ENCODE data around the gene GPR180. TPM values are rescaled to one million over a fixed set of nuclear protein-coding genes. Genes with fewer than 3 reads are reported as not detected.

Gene GPR180
- total RNA-seq, 1 experiment from 2014 or later: 5.0 TPM

DNA sequence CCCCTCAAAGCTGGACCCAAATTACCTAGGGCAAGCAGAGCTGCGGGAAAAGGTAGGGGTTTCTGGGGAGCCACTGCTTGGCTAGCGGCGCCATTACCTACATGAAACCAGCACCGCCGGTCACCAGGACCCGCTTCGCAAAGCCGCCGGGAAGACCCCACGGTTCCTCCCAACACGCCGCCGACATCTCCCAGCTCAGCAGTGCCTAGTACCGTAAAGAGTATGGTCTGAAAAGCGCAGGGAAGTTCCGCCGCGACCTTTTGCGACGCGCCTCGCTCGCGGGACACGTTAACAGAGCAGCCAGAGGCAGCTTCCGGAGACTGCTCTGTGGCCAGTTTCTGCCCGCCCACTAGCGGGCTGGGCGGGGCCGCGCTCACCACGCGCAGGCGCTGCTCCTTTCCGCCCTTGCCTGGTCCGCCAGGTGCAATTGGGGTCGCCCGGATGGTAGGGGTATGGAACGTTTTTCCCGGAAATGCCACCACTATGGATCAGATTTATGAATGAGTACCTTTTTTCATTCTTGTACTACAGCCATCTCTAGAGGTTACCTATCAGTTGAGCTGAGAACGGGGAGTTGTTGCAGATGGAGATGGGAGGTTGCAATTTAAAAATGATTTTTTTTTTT is 5.6 kb upstream of the GPR180 start, which contains the start of gene TGDS (continued):
- TF ChIP-seq KAT7 (CRISPR knock-in tag; IDR thresholded peaks at IDR 0.05; ENCODE audit: borderline replicate concordance): no peak
- TF ChIP-seq, protein P1, sequence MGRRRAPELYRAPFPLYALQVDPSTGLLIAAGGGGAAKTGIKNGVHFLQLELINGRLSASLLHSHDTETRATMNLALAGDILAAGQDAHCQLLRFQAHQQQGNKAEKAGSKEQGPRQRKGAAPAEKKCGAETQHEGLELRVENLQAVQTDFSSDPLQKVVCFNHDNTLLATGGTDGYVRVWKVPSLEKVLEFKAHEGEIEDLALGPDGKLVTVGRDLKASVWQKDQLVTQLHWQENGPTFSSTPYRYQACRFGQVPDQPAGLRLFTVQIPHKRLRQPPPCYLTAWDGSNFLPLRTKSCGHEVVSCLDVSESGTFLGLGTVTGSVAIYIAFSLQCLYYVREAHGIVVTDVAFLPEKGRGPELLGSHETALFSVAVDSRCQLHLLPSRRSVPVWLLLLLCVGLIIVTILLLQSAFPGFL (CRISPR knock-in tag; IDR thresholded peaks at IDR 0.05; ENCODE audit: borderline replicate concordance): no peak
- TF ChIP-seq, protein P2, sequence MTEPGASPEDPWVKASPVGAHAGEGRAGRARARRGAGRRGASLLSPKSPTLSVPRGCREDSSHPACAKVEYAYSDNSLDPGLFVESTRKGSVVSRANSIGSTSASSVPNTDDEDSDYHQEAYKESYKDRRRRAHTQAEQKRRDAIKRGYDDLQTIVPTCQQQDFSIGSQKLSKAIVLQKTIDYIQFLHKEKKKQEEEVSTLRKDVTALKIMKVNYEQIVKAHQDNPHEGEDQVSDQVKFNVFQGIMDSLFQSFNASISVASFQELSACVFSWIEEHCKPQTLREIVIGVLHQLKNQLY (CRISPR knock-in tag; IDR thresholded peaks at IDR 0.05): no peak
- peak; percentile 77; the same call in 1 of the 2 replicates for TF ChIP-seq MYBL2 (CRISPR knock-in tag; IDR thresholded peaks at IDR 0.05)
- TF ChIP-seq CREM (CRISPR knock-in tag; IDR thresholded peaks at IDR 0.05): 0 out of 2 replicates have a peak, but pooled peaks have one; percentile 35
- no peak for TF ChIP-seq NR2C2 (CRISPR knock-in tag; IDR thresholded peaks at IDR 0.05)
- no peak for TF ChIP-seq SMAD4 (CRISPR knock-in tag; IDR thresholded peaks at IDR 0.05)
- peak; percentile 75; the same call in 1 of the 2 replicates for TF ChIP-seq SMAD3 (CRISPR knock-in tag; IDR thresholded peaks at IDR 0.05; ENCODE audit: borderline replicate concordance)
- TF ChIP-seq HMGA2 (CRISPR knock-in tag; IDR thresholded peaks at IDR 0.05): no peak
- TF ChIP-seq TCF7 (CRISPR knock-in tag; IDR thresholded peaks at IDR 0.05; ENCODE audit: low read depth): no peak
- no peak for TF ChIP-seq OVOL2 (CRISPR knock-in tag; IDR thresholded peaks at IDR 0.05; ENCODE audit: borderline replicate concordance)
- no peak for TF ChIP-seq ZNF423 (CRISPR knock-in tag; IDR thresholded peaks at IDR 0.05)
- peak; percentile 24; the same call in 1 of the 2 replicates for TF ChIP-seq CREB1 (CRISPR knock-in tag; IDR thresholded peaks at IDR 0.05)
- TF ChIP-seq GABPB1 (CRISPR knock-in tag; IDR thresholded peaks at IDR 0.05): no peak
- TF ChIP-seq NFE2L1 (CRISPR knock-in tag; IDR thresholded peaks at IDR 0.05): peak; percentile 64; the same call in 1 of the 2 replicates
- TF ChIP-seq NFYB (CRISPR knock-in tag; conservative IDR thresholded peaks at IDR 0.05; ENCODE audit: low read depth): no peak
- TF ChIP-seq, protein P3, sequence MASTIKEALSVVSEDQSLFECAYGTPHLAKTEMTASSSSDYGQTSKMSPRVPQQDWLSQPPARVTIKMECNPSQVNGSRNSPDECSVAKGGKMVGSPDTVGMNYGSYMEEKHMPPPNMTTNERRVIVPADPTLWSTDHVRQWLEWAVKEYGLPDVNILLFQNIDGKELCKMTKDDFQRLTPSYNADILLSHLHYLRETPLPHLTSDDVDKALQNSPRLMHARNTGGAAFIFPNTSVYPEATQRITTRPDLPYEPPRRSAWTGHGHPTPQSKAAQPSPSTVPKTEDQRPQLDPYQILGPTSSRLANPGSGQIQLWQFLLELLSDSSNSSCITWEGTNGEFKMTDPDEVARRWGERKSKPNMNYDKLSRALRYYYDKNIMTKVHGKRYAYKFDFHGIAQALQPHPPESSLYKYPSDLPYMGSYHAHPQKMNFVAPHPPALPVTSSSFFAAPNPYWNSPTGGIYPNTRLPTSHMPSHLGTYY (CRISPR knock-in tag; IDR thresholded peaks at IDR 0.05): no peak
- TF ChIP-seq, protein P4, sequence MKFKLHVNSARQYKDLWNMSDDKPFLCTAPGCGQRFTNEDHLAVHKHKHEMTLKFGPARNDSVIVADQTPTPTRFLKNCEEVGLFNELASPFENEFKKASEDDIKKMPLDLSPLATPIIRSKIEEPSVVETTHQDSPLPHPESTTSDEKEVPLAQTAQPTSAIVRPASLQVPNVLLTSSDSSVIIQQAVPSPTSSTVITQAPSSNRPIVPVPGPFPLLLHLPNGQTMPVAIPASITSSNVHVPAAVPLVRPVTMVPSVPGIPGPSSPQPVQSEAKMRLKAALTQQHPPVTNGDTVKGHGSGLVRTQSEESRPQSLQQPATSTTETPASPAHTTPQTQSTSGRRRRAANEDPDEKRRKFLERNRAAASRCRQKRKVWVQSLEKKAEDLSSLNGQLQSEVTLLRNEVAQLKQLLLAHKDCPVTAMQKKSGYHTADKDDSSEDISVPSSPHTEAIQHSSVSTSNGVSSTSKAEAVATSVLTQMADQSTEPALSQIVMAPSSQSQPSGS (CRISPR knock-in tag; IDR thresholded peaks at IDR 0.05; ENCODE audit: borderline replicate concordance, low read depth): no peak
- TF ChIP-seq ZNF396 (CRISPR knock-in tag; IDR thresholded peaks at IDR 0.05; ENCODE audit: borderline replicate concordance): no peak
- TF ChIP-seq ZNF219 (CRISPR knock-in tag; IDR thresholded peaks at IDR 0.05; ENCODE audit: borderline replicate concordance): no peak
- TF ChIP-seq, protein P5, sequence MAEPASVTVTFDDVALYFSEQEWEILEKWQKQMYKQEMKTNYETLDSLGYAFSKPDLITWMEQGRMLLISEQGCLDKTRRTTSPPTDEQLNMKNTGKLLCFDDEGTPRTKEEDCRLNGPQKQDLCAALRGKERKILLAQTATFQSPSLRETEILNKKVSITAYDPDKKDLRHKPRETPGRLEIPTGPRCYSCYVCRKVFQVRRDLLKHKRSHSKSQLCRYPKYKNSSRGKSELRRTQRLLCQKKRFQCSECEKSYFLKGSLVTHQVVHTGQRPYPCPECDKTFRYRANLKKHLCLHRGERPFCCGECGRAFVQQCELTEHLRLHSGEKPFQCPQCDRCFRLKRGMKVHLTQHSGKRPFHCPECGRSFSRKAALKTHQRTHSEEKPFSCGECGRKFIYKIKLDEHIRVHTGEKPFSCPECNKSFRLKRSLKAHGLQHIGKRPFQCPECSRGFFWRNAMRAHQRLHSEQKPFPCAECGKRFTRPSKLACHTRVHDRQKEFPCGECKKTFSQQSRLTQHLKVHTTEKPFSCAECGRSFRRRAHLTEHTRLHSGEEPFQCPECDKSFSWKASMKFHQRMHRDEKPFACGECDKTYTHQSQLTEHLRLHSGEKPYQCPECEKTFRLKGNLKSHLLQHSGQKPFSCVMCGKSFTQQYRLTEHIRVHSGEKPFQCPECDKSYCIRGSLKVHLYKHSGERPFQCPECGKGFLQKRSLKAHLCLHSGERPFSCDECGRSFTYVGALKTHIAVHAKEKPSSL (CRISPR knock-in tag; conservative IDR thresholded peaks at IDR 0.05): no peak
- TF ChIP-seq ZBTB21 (CRISPR knock-in tag; IDR thresholded peaks at IDR 0.05; ENCODE audit: borderline replicate concordance): peak; percentile 82; the same call in 1 of the 2 replicates
- TF ChIP-seq, protein P6, sequence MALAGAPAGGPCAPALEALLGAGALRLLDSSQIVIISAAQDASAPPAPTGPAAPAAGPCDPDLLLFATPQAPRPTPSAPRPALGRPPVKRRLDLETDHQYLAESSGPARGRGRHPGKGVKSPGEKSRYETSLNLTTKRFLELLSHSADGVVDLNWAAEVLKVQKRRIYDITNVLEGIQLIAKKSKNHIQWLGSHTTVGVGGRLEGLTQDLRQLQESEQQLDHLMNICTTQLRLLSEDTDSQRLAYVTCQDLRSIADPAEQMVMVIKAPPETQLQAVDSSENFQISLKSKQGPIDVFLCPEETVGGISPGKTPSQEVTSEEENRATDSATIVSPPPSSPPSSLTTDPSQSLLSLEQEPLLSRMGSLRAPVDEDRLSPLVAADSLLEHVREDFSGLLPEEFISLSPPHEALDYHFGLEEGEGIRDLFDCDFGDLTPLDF (CRISPR knock-in tag; IDR thresholded peaks at IDR 0.05): no peak
- TF ChIP-seq, protein P7, sequence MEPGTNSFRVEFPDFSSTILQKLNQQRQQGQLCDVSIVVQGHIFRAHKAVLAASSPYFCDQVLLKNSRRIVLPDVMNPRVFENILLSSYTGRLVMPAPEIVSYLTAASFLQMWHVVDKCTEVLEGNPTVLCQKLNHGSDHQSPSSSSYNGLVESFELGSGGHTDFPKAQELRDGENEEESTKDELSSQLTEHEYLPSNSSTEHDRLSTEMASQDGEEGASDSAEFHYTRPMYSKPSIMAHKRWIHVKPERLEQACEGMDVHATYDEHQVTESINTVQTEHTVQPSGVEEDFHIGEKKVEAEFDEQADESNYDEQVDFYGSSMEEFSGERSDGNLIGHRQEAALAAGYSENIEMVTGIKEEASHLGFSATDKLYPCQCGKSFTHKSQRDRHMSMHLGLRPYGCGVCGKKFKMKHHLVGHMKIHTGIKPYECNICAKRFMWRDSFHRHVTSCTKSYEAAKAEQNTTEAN (CRISPR knock-in tag; IDR thresholded peaks at IDR 0.05): peak; percentile 80; the same call in 1 of the 2 replicates
- TF ChIP-seq, protein P8, sequence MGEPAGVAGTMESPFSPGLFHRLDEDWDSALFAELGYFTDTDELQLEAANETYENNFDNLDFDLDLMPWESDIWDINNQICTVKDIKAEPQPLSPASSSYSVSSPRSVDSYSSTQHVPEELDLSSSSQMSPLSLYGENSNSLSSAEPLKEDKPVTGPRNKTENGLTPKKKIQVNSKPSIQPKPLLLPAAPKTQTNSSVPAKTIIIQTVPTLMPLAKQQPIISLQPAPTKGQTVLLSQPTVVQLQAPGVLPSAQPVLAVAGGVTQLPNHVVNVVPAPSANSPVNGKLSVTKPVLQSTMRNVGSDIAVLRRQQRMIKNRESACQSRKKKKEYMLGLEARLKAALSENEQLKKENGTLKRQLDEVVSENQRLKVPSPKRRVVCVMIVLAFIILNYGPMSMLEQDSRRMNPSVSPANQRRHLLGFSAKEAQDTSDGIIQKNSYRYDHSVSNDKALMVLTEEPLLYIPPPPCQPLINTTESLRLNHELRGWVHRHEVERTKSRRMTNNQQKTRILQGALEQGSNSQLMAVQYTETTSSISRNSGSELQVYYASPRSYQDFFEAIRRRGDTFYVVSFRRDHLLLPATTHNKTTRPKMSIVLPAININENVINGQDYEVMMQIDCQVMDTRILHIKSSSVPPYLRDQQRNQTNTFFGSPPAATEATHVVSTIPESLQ (CRISPR knock-in tag; IDR thresholded peaks at IDR 0.05): no peak
- 0 out of 2 replicates have a peak, but pooled peaks have one; percentile 51 for TF ChIP-seq NR3C1 (CRISPR knock-in tag; conservative IDR thresholded peaks at IDR 0.05; ENCODE audit: low read depth)
- TF ChIP-seq, protein P9, sequence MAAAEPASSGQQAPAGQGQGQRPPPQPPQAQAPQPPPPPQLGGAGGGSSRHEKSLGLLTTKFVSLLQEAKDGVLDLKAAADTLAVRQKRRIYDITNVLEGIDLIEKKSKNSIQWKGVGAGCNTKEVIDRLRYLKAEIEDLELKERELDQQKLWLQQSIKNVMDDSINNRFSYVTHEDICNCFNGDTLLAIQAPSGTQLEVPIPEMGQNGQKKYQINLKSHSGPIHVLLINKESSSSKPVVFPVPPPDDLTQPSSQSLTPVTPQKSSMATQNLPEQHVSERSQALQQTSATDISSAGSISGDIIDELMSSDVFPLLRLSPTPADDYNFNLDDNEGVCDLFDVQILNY (CRISPR knock-in tag; IDR thresholded peaks at IDR 0.05): no peak

Data from WTC11 (cell line).